Spleen (tissue), 7 donors: ENCODE data around the gene C1orf159.

Experiments used
- CTCF ChIP-seq, 11 experiments: fragments of 200-600 bp in 7 of 11; fragments of 450-650 bp in 4 of 11; sonication (generic) in 4 of 11; IDR thresholded peaks in 8 of 11; conservative IDR thresholded peaks in 3 of 11; 1 replicate in 7 of 11; 2 replicates in 4 of 11; pipeline versions ENCODE4 v1.4.0 to v1.8.0; 2016 to 2021; ENCODE audit warnings: antibody characterized with exemption in 11 of 11, inconsistent platforms in 4 of 11, mild to moderate bottlenecking in 1 of 11
- POLR2A ChIP-seq, 3 donors: fragments of 450-650 bp; IDR thresholded peaks; one replicate each; pipeline ENCODE4 v1.5.1; 2017; ENCODE audit warnings: antibody characterized with exemption in 3 of 3, mild to moderate bottlenecking in 1 of 3
- donor health status: DM: no; HTN: no; CAD: no; lungs with moderate emphysema.
- donor health status: DM: no; HTN: no; CAD: no.
- donor health status: DM: no; HTN: no; CAD: no.

- TF ChIP-seq CTCF (IDR thresholded peaks at IDR 0.05 in 8 of 11, conservative IDR thresholded peaks at IDR 0.05 in 3 of 11) (no peak), POLR2A (IDR thresholded peaks at IDR 0.05) (no peak)
These were observed 14.6 kb upstream of the C1orf159 start for GRCh38 chr1:1130206-1131120.
